Liver (tissue), 9 donors: Measurements from ENCODE around the gene SUN3. TPM values are rescaled to one million over a fixed set of nuclear protein-coding genes. Genes with fewer than 3 reads are reported as not detected.
A peak's percentile ranks its signal among the peaks of the same experiment; 100 is the strongest.

ENCODE experiments used
- DNase-seq: peaks from one replicate; pipeline ENCODE4 v3.0.0-alpha.2; 2017; ENCODE audit warnings: low spot score
- H3K27ac ChIP-seq, 2 donors: one replicate each; pipeline ENCODE4 v1.7.0; 2013; ENCODE audit warnings: inconsistent platforms in 2 of 2, low read length in 2 of 2, control low read depth in 1 of 2, low read depth in 1 of 2, mild to moderate bottlenecking in 1 of 2
- H3K27me3 ChIP-seq, 4 donors: one replicate each; pipeline versions ENCODE4 v1.6.1 to v1.7.0; 2013; ENCODE audit warnings: low read length in 3 of 4, inconsistent platforms in 1 of 4, mild to moderate bottlenecking in 1 of 4, moderate library complexity in 1 of 4; ENCODE audit not compliant: control insufficient read depth in 4 of 4, insufficient read depth in 4 of 4
- H3K36me3 ChIP-seq, 4 donors: one replicate each; pipeline versions ENCODE4 v1.6.1 to v1.7.0; 2013; ENCODE audit warnings: low read length in 3 of 4, mild to moderate bottlenecking in 3 of 4, low read depth in 1 of 4, moderate library complexity in 1 of 4; ENCODE audit not compliant: control insufficient read depth in 4 of 4, insufficient read depth in 3 of 4
- H3K4me1 ChIP-seq, 4 donors: one replicate each; pipeline versions ENCODE4 v1.6.1 to v1.7.0; 2013; ENCODE audit warnings: low read length in 3 of 4, mild to moderate bottlenecking in 3 of 4, moderate library complexity in 1 of 4; ENCODE audit not compliant: control insufficient read depth in 4 of 4, insufficient read depth in 4 of 4
- H3K4me3 ChIP-seq, 3 donors: one replicate each; pipeline versions ENCODE4 v1.6.1 to v1.7.0; 2013; ENCODE audit warnings: low read length in 3 of 3, control low read depth in 1 of 3, low read depth in 1 of 3, mild to moderate bottlenecking in 1 of 3
- H3K9ac ChIP-seq, 2 donors: one replicate each; pipeline ENCODE4 v1.7.0; 2013; ENCODE audit warnings: low read length in 2 of 2, mild to moderate bottlenecking in 2 of 2, moderate library complexity in 2 of 2, control low read depth in 1 of 2, low read depth in 1 of 2
- H3K9me3 ChIP-seq, 4 donors: one replicate each; pipeline versions ENCODE4 v1.6.1 to v1.7.0; 2013; ENCODE audit warnings: low read length in 3 of 4; ENCODE audit not compliant: control insufficient read depth in 4 of 4
- EGR1 ChIP-seq, 2 donors: IDR thresholded peaks; 2 replicates each; pipeline ENCODE4 v1.6.1; 2016 to 2018; ENCODE audit warnings: antibody characterized with exemption in 2 of 2, low read depth in 2 of 2
- FOXA1 ChIP-seq: IDR thresholded peaks from 2 replicates; pipeline ENCODE4 v1.6.1; 2016; ENCODE audit warnings: antibody characterized with exemption
- FOXA2 ChIP-seq: IDR thresholded peaks from 2 replicates; pipeline ENCODE4 v1.6.1; 2016; ENCODE audit warnings: antibody characterized with exemption
- GABPA ChIP-seq, 2 donors: IDR thresholded peaks in 1 of 2; conservative IDR thresholded peaks in 1 of 2; 2 replicates each; pipeline ENCODE4 v1.6.1; 2016; ENCODE audit warnings: antibody characterized with exemption in 2 of 2, mild to moderate bottlenecking in 1 of 2, moderate library complexity in 1 of 2
- HNF4A ChIP-seq, 2 donors: conservative IDR thresholded peaks; 2 replicates each; pipeline ENCODE4 v1.6.1; 2016; ENCODE audit warnings: antibody characterized with exemption in 2 of 2, mild to moderate bottlenecking in 2 of 2
- HNF4G ChIP-seq: IDR thresholded peaks from 2 replicates; pipeline ENCODE4 v1.6.1; 2016; ENCODE audit warnings: antibody characterized with exemption
- JUND ChIP-seq, 2 donors: IDR thresholded peaks; 2 replicates each; pipeline ENCODE4 v1.6.1; 2016; ENCODE audit warnings: antibody characterized with exemption in 2 of 2
- NR2F2 ChIP-seq: IDR thresholded peaks from 2 replicates; pipeline ENCODE4 v1.6.1; 2016; ENCODE audit warnings: antibody characterized with exemption
- RAD21 ChIP-seq, 2 donors: IDR thresholded peaks; 2 replicates each; pipeline ENCODE4 v1.6.1; 2016; ENCODE audit warnings: antibody characterized with exemption in 2 of 2, mild to moderate bottlenecking in 2 of 2
- RXRA ChIP-seq, 2 donors: IDR thresholded peaks; 2 replicates each; pipeline ENCODE4 v1.6.1; 2017 to 2018; ENCODE audit warnings: antibody characterized with exemption in 2 of 2, mild to moderate bottlenecking in 1 of 2
- SP1 ChIP-seq: IDR thresholded peaks from 2 replicates; pipeline ENCODE4 v1.6.1; 2018; ENCODE audit warnings: antibody characterized with exemption, mild to moderate bottlenecking
- TAF1 ChIP-seq: conservative IDR thresholded peaks from 2 replicates; pipeline ENCODE4 v1.6.1; 2016; ENCODE audit warnings: antibody characterized with exemption, mild to moderate bottlenecking
- YY1 ChIP-seq: IDR thresholded peaks from 2 replicates; pipeline ENCODE4 v1.6.1; 2016; ENCODE audit warnings: antibody characterized with exemption, mild to moderate bottlenecking
- WGBS: extraction: QIAGEN DNeasy Blood & Tissue Kit; methylation state at CpG from one replicate; pipeline ENCODE4 v1.1.7; 2013; 5-methylcytosine and 5-hydroxymethylcytosine counted together
- polyA plus RNA-seq, 2 donors: library from polyadenylated mRNA; stranded (reverse) in 1 of 2; unstranded in 1 of 2; fragments of 200-250 nt in 1 of 2; fragments of >200 nt in 1 of 2; fragmentation: Nextera tagmentation in 1 of 2; extraction: Ambion mirVana in 1 of 2; gene quantifications; one replicate each; pipeline versions ENCODE4 v1.2.1 to v1.2.3, GENCODE V29; 2013 to 2015
- total RNA-seq, 2 donors: library from RNA; depleted of rRNA; stranded (reverse); fragments of >200 nt; gene quantifications; one replicate each; pipeline ENCODE4 v1.2.3, GENCODE V29; 2014
- TF ChIP-seq, protein P1 (sequence below): fragments of 150-350 bp; IDR thresholded peaks from 2 replicates; pipeline ENCODE4 v1.5.1; 2017; ENCODE audit warnings: improper control_type of control experiment, low read depth, low read length; ENCODE audit not compliant: missing input control
- TF ChIP-seq, protein P2 (sequence below): IDR thresholded peaks from 2 replicates; pipeline ENCODE4 v1.6.1; 2016; ENCODE audit warnings: antibody characterized with exemption
- TF ChIP-seq, protein P3 (sequence below): IDR thresholded peaks from 2 replicates; pipeline ENCODE4 v1.6.1; 2016; ENCODE audit warnings: antibody characterized with exemption, mild to moderate bottlenecking
- TF ChIP-seq, protein P4 (sequence below): IDR thresholded peaks from 2 replicates; pipeline ENCODE4 v1.6.1; 2016; ENCODE audit warnings: antibody characterized with exemption
- TF ChIP-seq, protein P5 (sequence below): IDR thresholded peaks from 2 replicates; pipeline ENCODE4 v1.6.1; 2016; ENCODE audit warnings: antibody characterized with exemption
- donor health status: healthy.
- donor health status: healthy.
- donor health status: healthy.
- donor health status: healthy.
- donor health status: healthy.

The SUN3 gene
- total and polyA plus RNA-seq, 4 donors: not detected

DNA sequence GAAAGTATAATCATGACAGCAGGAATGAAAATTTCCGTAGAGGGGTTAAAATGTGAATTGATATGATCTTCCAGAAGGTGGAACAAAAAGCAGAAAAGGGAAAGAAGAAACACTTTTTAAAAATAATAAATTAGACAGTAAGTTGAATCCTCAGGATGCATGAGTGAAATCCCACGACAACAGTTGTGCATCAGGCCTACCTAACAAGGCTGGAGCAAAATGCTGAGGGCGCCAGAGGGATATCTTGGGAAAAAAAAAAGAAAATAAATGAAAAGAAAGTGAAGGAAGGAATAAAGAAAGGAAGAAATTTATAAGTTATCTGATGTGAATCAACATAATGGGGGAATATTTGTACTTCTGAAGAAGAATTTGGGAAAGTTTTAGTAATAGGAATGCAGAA, 36.5 kb downstream of the SUN3 start:
- DNase-seq: no peak
- Histone ChIP-seq H3K4me1 (peaks cover 0 to 5% (median 0%) of the 10 kb centered on the region in 4 donors), H3K27me3 (no peaks in the 10 kb centered on the region), H3K9me3 (no peaks in the 10 kb centered on the region), H3K27ac (peak overlapping the region in 1 of 2 donors; percentile 32), H3K9ac (peak overlapping the region in 1 of 2 donors; percentile 20), H3K4me3 (no peak overlapping the region), H3K36me3 (no peaks in the 10 kb centered on the region)
- no peak for TF ChIP-seq YY1
- no peak for TF ChIP-seq GABPA (IDR thresholded peaks at IDR 0.05 in 1 of 2, conservative IDR thresholded peaks at IDR 0.05 in 1 of 2)
- TF ChIP-seq, protein P1, sequence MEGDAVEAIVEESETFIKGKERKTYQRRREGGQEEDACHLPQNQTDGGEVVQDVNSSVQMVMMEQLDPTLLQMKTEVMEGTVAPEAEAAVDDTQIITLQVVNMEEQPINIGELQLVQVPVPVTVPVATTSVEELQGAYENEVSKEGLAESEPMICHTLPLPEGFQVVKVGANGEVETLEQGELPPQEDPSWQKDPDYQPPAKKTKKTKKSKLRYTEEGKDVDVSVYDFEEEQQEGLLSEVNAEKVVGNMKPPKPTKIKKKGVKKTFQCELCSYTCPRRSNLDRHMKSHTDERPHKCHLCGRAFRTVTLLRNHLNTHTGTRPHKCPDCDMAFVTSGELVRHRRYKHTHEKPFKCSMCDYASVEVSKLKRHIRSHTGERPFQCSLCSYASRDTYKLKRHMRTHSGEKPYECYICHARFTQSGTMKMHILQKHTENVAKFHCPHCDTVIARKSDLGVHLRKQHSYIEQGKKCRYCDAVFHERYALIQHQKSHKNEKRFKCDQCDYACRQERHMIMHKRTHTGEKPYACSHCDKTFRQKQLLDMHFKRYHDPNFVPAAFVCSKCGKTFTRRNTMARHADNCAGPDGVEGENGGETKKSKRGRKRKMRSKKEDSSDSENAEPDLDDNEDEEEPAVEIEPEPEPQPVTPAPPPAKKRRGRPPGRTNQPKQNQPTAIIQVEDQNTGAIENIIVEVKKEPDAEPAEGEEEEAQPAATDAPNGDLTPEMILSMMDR: no peak
- TF ChIP-seq, protein P2, sequence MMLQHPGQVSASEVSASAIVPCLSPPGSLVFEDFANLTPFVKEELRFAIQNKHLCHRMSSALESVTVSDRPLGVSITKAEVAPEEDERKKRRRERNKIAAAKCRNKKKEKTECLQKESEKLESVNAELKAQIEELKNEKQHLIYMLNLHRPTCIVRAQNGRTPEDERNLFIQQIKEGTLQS: no peak
- no peak for TF ChIP-seq FOXA1
- TF ChIP-seq JUND (IDR thresholded peaks at IDR 0.05): no peak
- no peak for TF ChIP-seq RXRA (IDR thresholded peaks at IDR 0.05)
- no peak for TF ChIP-seq FOXA2
- TF ChIP-seq HNF4A (conservative IDR thresholded peaks at IDR 0.05): no peak
- TF ChIP-seq, protein P3, sequence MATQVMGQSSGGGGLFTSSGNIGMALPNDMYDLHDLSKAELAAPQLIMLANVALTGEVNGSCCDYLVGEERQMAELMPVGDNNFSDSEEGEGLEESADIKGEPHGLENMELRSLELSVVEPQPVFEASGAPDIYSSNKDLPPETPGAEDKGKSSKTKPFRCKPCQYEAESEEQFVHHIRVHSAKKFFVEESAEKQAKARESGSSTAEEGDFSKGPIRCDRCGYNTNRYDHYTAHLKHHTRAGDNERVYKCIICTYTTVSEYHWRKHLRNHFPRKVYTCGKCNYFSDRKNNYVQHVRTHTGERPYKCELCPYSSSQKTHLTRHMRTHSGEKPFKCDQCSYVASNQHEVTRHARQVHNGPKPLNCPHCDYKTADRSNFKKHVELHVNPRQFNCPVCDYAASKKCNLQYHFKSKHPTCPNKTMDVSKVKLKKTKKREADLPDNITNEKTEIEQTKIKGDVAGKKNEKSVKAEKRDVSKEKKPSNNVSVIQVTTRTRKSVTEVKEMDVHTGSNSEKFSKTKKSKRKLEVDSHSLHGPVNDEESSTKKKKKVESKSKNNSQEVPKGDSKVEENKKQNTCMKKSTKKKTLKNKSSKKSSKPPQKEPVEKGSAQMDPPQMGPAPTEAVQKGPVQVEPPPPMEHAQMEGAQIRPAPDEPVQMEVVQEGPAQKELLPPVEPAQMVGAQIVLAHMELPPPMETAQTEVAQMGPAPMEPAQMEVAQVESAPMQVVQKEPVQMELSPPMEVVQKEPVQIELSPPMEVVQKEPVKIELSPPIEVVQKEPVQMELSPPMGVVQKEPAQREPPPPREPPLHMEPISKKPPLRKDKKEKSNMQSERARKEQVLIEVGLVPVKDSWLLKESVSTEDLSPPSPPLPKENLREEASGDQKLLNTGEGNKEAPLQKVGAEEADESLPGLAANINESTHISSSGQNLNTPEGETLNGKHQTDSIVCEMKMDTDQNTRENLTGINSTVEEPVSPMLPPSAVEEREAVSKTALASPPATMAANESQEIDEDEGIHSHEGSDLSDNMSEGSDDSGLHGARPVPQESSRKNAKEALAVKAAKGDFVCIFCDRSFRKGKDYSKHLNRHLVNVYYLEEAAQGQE: no peak
- no peak for TF ChIP-seq TAF1
- TF ChIP-seq RAD21 (IDR thresholded peaks at IDR 0.05): no peak
- no peak for TF ChIP-seq EGR1 (IDR thresholded peaks at IDR 0.05; ENCODE audit: low read depth in 2 of 2)
- TF ChIP-seq, protein P4, sequence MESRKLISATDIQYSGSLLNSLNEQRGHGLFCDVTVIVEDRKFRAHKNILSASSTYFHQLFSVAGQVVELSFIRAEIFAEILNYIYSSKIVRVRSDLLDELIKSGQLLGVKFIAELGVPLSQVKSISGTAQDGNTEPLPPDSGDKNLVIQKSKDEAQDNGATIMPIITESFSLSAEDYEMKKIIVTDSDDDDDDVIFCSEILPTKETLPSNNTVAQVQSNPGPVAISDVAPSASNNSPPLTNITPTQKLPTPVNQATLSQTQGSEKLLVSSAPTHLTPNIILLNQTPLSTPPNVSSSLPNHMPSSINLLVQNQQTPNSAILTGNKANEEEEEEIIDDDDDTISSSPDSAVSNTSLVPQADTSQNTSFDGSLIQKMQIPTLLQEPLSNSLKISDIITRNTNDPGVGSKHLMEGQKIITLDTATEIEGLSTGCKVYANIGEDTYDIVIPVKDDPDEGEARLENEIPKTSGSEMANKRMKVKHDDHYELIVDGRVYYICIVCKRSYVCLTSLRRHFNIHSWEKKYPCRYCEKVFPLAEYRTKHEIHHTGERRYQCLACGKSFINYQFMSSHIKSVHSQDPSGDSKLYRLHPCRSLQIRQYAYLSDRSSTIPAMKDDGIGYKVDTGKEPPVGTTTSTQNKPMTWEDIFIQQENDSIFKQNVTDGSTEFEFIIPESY: no peak
- TF ChIP-seq SP1: no peak
- no peak for TF ChIP-seq HNF4G
- TF ChIP-seq, protein P5, sequence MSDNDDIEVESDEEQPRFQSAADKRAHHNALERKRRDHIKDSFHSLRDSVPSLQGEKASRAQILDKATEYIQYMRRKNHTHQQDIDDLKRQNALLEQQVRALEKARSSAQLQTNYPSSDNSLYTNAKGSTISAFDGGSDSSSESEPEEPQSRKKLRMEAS: no peak
- TF ChIP-seq NR2F2: no peak
- WGBS: 74% methylated on average over 3 of the region's 3 CpGs
